Keratinocyte (primary cell): ENCODE measurements around the gene SMIM33. TPM values are rescaled to one million over a fixed set of nuclear protein-coding genes. Genes with fewer than 3 reads are reported as not detected.
"Not testable (repeated sequence)": the region's sequence is repeated elsewhere in the genome, so short reads cannot be mapped to it uniquely, and the experiment has no call there.

Experiments used
- DNase-seq: peaks from one replicate; pipeline ENCODE4 v3.0.0-alpha.2; 2011; ENCODE audit warnings: low read depth, missing footprints, low spot score
- FAIRE-seq: peaks from 2 replicates; lab custom pipeline; 2011; peaks lifted over from hg19 to GRCh38; lab: Jason Lieb, UNC
- H2AFZ ChIP-seq: 2 replicates; pipeline ENCODE4 v1.6.0; 2012; ENCODE audit warnings: low read length, control low read depth, inconsistent platforms; ENCODE audit not compliant: control insufficient read depth
- H3K27ac ChIP-seq: 2 replicates; pipeline ENCODE4 v1.5.1; 2011; ENCODE audit warnings: low read length; ENCODE audit not compliant: control insufficient read depth, insufficient read depth
- H3K27me3 ChIP-seq: 3 replicates; pipeline ENCODE4 v1.6.0; 2011; ENCODE audit warnings: low read length; ENCODE audit not compliant: control insufficient read depth, insufficient read depth; ENCODE audit errors: extremely low read depth
- H3K36me3 ChIP-seq, 2 experiments: 2 replicates in 1 of 2; 3 replicates in 1 of 2; pipeline ENCODE4 v1.5.1; 2011; ENCODE audit warnings: low read length in 2 of 2, mild to moderate bottlenecking in 1 of 2; ENCODE audit not compliant: control insufficient read depth in 2 of 2, insufficient read depth in 2 of 2; ENCODE audit errors: extremely low read depth in 1 of 2
- H3K4me1 ChIP-seq: 3 replicates; pipeline ENCODE4 v1.5.1; 2011; ENCODE audit warnings: low read length; ENCODE audit not compliant: control insufficient read depth, insufficient read depth; ENCODE audit errors: extremely low read depth
- H3K4me2 ChIP-seq: 3 replicates; pipeline ENCODE4 v1.6.0; 2011; ENCODE audit warnings: low read depth, low read length; ENCODE audit not compliant: control insufficient read depth, insufficient read depth; ENCODE audit errors: extremely low read depth
- H3K4me3 ChIP-seq, 3 experiments: fragments of 200-600 bp in 1 of 3; sonication (generic) in 1 of 3; 2 replicates in 2 of 3; 3 replicates in 1 of 3; pipeline ENCODE4 v1.5.1; 2011 to 2016; ENCODE audit warnings: low read length in 3 of 3, mild to moderate bottlenecking in 3 of 3, control low read depth in 2 of 3, inconsistent platforms in 1 of 3, low read depth in 1 of 3, mixed read lengths in 1 of 3, mixed run types in 1 of 3, moderate library complexity in 1 of 3; ENCODE audit not compliant: control insufficient read depth in 2 of 3, insufficient read depth in 2 of 3; ENCODE audit errors: extremely low read depth in 1 of 3
- H3K79me2 ChIP-seq: 2 replicates; pipeline ENCODE4 v1.6.0; 2012; ENCODE audit warnings: low read length; ENCODE audit not compliant: control insufficient read depth, insufficient read depth
- H3K9ac ChIP-seq: 3 replicates; pipeline ENCODE4 v1.6.0; 2011; ENCODE audit warnings: low read length; ENCODE audit not compliant: control insufficient read depth, insufficient read depth; ENCODE audit errors: extremely low read depth
- H3K9me1 ChIP-seq: 3 replicates; pipeline ENCODE4 v1.6.0; 2011; ENCODE audit warnings: low read length; ENCODE audit not compliant: control insufficient read depth, insufficient read depth; ENCODE audit errors: extremely low read depth
- H3K9me3 ChIP-seq: 2 replicates; pipeline ENCODE4 v1.5.1; 2012; ENCODE audit warnings: low read depth, low read length; ENCODE audit not compliant: control insufficient read depth
- H4K20me1 ChIP-seq: 3 replicates; pipeline ENCODE4 v1.6.0; 2011; ENCODE audit warnings: low read length; ENCODE audit not compliant: control insufficient read depth, insufficient read depth; ENCODE audit errors: extremely low read depth
- CTCF ChIP-seq, 3 experiments: IDR thresholded peaks in 1 of 3; conservative IDR thresholded peaks in 1 of 3; optimal IDR thresholded peaks in 1 of 3; 2 replicates in 2 of 3; 3 replicates in 1 of 3; pipeline versions ENCODE3 to v1.5.1; 2011; ENCODE audit warnings: low read length in 3 of 3, mild to moderate bottlenecking in 3 of 3, moderate library complexity in 2 of 3, control low read depth in 1 of 3, inconsistent platforms in 1 of 3; ENCODE audit not compliant: insufficient read depth in 2 of 3; ENCODE audit errors: extremely low read depth in 1 of 3
- EZH2 ChIP-seq: IDR thresholded peaks from one replicate; pipeline ENCODE4 v1.6.1; 2012; ENCODE audit warnings: inconsistent platforms, mild to moderate bottlenecking, low read length, moderate library complexity
- dilution Hi-C: fragments of 300-500 bp; cut with MboI; formaldehyde crosslinking; loops from one replicate; pipeline ENCODE4 v1.7.0; 2020; ENCODE audit warnings: low sequenced_read_pairs; ENCODE audit not compliant: extremely low pct_ligation_motif_present
- polyA plus RNA-seq, 5 experiments: library from polyadenylated mRNA; depleted of rRNA in 3 of 5; stranded (reverse) in 3 of 5; stranded (forward) in 1 of 5; unstranded in 1 of 5; fragments of >200 nt; gene quantifications; 1 replicate in 1 of 5; 2 replicates in 3 of 5; 3 replicates in 1 of 5; pipeline versions ENCODE4 v1.2.1 to v1.2.3, GENCODE V29; 2011 to 2012; ENCODE audit warnings: missing spikeins in 2 of 5, low read depth in 1 of 5, low replicate concordance in 1 of 5

Gene SMIM33
- polyA plus RNA-seq, 1 donor (not counting 4 experiments of a cell fraction or from before 2014, with no cell fraction given): not detected

GRCh38 chr5:139438707-139439012 lies 32.1 kb upstream of the SMIM33 start:
- Histone ChIP-seq H3K4me2 (peak overlapping the region; percentile 73), H3K79me2 (no peaks in the 10 kb centered on the region), H3K36me3 (no peaks in the 10 kb centered on the region), H3K9me1 (no peaks in the 10 kb centered on the region), H3K9ac (peak overlapping the region; percentile 90), H3K4me1 (peaks cover 8% of the 10 kb centered on the region), H4K20me1 (no peaks in the 10 kb centered on the region), H3K4me3 (peak overlapping the region in 2 of 3 experiments; percentile 58 to 91), H3K9me3 (no peaks in the 10 kb centered on the region), H2AFZ (peak overlapping the region; percentile 51), H3K27me3 (no peaks in the 10 kb centered on the region), H3K27ac (no peak overlapping the region)
- dilution Hi-C loops: no loop called here
- no peak for DNase-seq
- TF ChIP-seq EZH2: no peak
- TF ChIP-seq CTCF (optimal IDR thresholded peaks at IDR 0.05 in 1 of 3, IDR thresholded peaks at IDR 0.05 in 1 of 3, conservative IDR thresholded peaks at IDR 0.05 in 1 of 3; ENCODE audit: extremely low read depth in 1 of 3, insufficient read depth in 2 of 3, low read length in 3 of 3): no peak
- no peak for FAIRE-seq

- Histone ChIP-seq H4K20me1 (no peaks in the 10 kb centered on the region), H3K9ac (peak within 1 kb of the TSS; percentile 90), H2AFZ (peak within 1 kb of the TSS; percentile 97), H3K4me3 (peak within 1 kb of the TSS; percentile 58 to 91 (median 84)), H3K4me1 (peaks cover 14% of the 10 kb centered on the region), H3K9me1 (no peaks in the 10 kb centered on the region), H3K9me3 (no peaks in the 10 kb centered on the region), H3K27me3 (no peaks in the 10 kb centered on the region), H3K79me2 (no peaks in the 10 kb centered on the region), H3K4me2 (peak within 1 kb of the TSS; percentile 73), H3K36me3 (no peaks in the 10 kb centered on the region), H3K27ac (peak within 1 kb of the TSS; percentile 87)
- TF ChIP-seq EZH2: no peak
- no peak for TF ChIP-seq CTCF (optimal IDR thresholded peaks at IDR 0.05 in 1 of 3, IDR thresholded peaks at IDR 0.05 in 1 of 3, conservative IDR thresholded peaks at IDR 0.05 in 1 of 3; ENCODE audit: extremely low read depth in 1 of 3, insufficient read depth in 2 of 3, low read length in 3 of 3)
- FAIRE-seq: peak; percentile 13
- dilution Hi-C loops: no loop called here
- no peak for DNase-seq
Observed at GRCh38 chr5:139439013-139439903, 31.5 kb upstream of the SMIM33 start, which contains the start of gene DNAJC18. Gene DNAJC18 (minus strand): TSS chr5:139439525. CDS start chr5:139439445, 80 bp downstream.

GRCh38 chr5:139440416-139440815 lies 30.4 kb upstream of the SMIM33 start:
- H3K27me3 ChIP-seq, FAIRE-seq, H2AFZ ChIP-seq, dilution Hi-C loops, DNase-seq, H3K27ac ChIP-seq, H3K9me3 ChIP-seq, H3K4me2 ChIP-seq, H3K79me2 ChIP-seq, H3K36me3 ChIP-seq, H3K4me3 ChIP-seq, H4K20me1 ChIP-seq, H3K9ac ChIP-seq, H3K9me1 ChIP-seq: not testable (repeated sequence)
- peaks cover 26% of the 10 kb centered on the region for H3K4me1 ChIP-seq
